H9 (cell line): ENCODE results near the gene WDR64. TPM values are rescaled to one million over a fixed set of nuclear protein-coding genes. Genes with fewer than 3 reads are reported as not detected.

Experiments
- DNase-seq: peaks from one replicate; pipeline ENCODE4 v3.0.0-alpha.2; 2017
- H2AFZ ChIP-seq: one replicate; pipeline ENCODE4 v1.6.1; 2013; ENCODE audit warnings: mild to moderate bottlenecking, low read length, control low read depth, moderate library complexity
- H2AK5ac ChIP-seq: 2 replicates; pipeline ENCODE4 v1.6.1; 2013; ENCODE audit warnings: low read length, control low read depth, mixed read lengths; ENCODE audit not compliant: insufficient read length
- H2BK120ac ChIP-seq: one replicate; pipeline ENCODE4 v1.6.1; 2013; ENCODE audit warnings: low read depth, mild to moderate bottlenecking, low read length, control low read depth, inconsistent platforms; ENCODE audit not compliant: poor library complexity, severe bottlenecking
- H2BK12ac ChIP-seq: 2 replicates; pipeline ENCODE4 v1.6.1; 2013; ENCODE audit warnings: low read length, control low read depth, mixed read lengths, low read depth; ENCODE audit not compliant: insufficient read length
- H2BK15ac ChIP-seq: 2 replicates; pipeline ENCODE4 v1.6.1; 2013; ENCODE audit warnings: low read depth, low read length, control low read depth
- H2BK20ac ChIP-seq: one replicate; pipeline ENCODE4 v1.6.1; 2013; ENCODE audit warnings: low read depth, mild to moderate bottlenecking, low read length, control low read depth, inconsistent platforms; ENCODE audit not compliant: poor library complexity, severe bottlenecking
- H2BK5ac ChIP-seq: 2 replicates; pipeline ENCODE4 v1.6.1; 2013; ENCODE audit warnings: low read length, control low read depth, mixed read lengths; ENCODE audit not compliant: insufficient read length
- H3K14ac ChIP-seq: 2 replicates; pipeline ENCODE4 v1.6.1; 2013; ENCODE audit warnings: low read length, control low read depth; ENCODE audit not compliant: insufficient read depth
- H3K18ac ChIP-seq: 2 replicates; pipeline ENCODE4 v1.6.1; 2013; ENCODE audit warnings: low read depth, mild to moderate bottlenecking, mixed read lengths, low read length, control low read depth; ENCODE audit not compliant: insufficient read length
- H3K23ac ChIP-seq: 2 replicates; pipeline ENCODE4 v1.6.1; 2013; ENCODE audit warnings: low read length, control low read depth, mixed read lengths, low read depth; ENCODE audit not compliant: insufficient read length
- H3K23me2 ChIP-seq: 2 replicates; pipeline ENCODE4 v1.6.1; 2013; ENCODE audit warnings: low read depth, mild to moderate bottlenecking, mixed read lengths, low read length, control low read depth; ENCODE audit not compliant: insufficient read length, poor library complexity, severe bottlenecking
- H3K27ac ChIP-seq: 2 replicates; pipeline ENCODE4 v1.5.1; 2013; ENCODE audit warnings: low read length, control low read depth, mixed read lengths, low read depth; ENCODE audit not compliant: insufficient read length
- H3K27me3 ChIP-seq: 2 replicates; pipeline ENCODE4 v1.6.1; 2013; ENCODE audit warnings: low read length, control low read depth, inconsistent platforms; ENCODE audit not compliant: insufficient read depth
- H3K4ac ChIP-seq: 2 replicates; pipeline ENCODE4 v1.6.1; 2013; ENCODE audit warnings: low read depth, mild to moderate bottlenecking, control low read depth, inconsistent platforms, low read length, moderate library complexity
- H3K4me1 ChIP-seq: 2 replicates; pipeline ENCODE4 v1.6.1; 2013; ENCODE audit warnings: low read length, control low read depth, inconsistent platforms; ENCODE audit not compliant: insufficient read depth
- H3K4me2 ChIP-seq: 2 replicates; pipeline ENCODE4 v1.6.1; 2013; ENCODE audit warnings: low read length, control low read depth, mixed read lengths; ENCODE audit not compliant: insufficient read length, insufficient read depth
- H3K56ac ChIP-seq: 2 replicates; pipeline ENCODE4 v1.6.1; 2013; ENCODE audit warnings: low read depth, mild to moderate bottlenecking, mixed read lengths, low read length, control low read depth; ENCODE audit not compliant: insufficient read length
- H3K79me1 ChIP-seq: 2 replicates; pipeline ENCODE4 v1.6.1; 2013; ENCODE audit warnings: low read depth, mild to moderate bottlenecking, moderate library complexity, low read length, control low read depth, inconsistent platforms; ENCODE audit not compliant: insufficient read depth, poor library complexity, severe bottlenecking
- H3K79me2 ChIP-seq: 2 replicates; pipeline ENCODE4 v1.6.1; 2013; ENCODE audit warnings: low read length, control low read depth, inconsistent platforms; ENCODE audit not compliant: insufficient read depth
- H3K9ac ChIP-seq: 2 replicates; pipeline ENCODE4 v1.6.1; 2013; ENCODE audit warnings: low read length, control low read depth, mixed read lengths; ENCODE audit not compliant: insufficient read length; ENCODE audit errors: extremely low read depth
- H3K9me3 ChIP-seq: one replicate; pipeline ENCODE4 v1.6.1; 2013; ENCODE audit warnings: low read depth, low read length, inconsistent platforms; ENCODE audit not compliant: control insufficient read depth
- H3T11ph ChIP-seq: one replicate; pipeline ENCODE4 v1.6.1; 2013; ENCODE audit warnings: mild to moderate bottlenecking, low read length, control low read depth, inconsistent platforms
- H4K20me1 ChIP-seq: one replicate; pipeline ENCODE4 v1.6.1; 2013; ENCODE audit not compliant: control insufficient read depth, insufficient read length, insufficient read depth
- H4K5ac ChIP-seq: 2 replicates; pipeline ENCODE4 v1.6.1; 2013; ENCODE audit warnings: low read depth, mild to moderate bottlenecking, mixed read lengths, low read length, control low read depth; ENCODE audit not compliant: insufficient read length
- H4K8ac ChIP-seq: replicated peaks from 2 replicates; pipeline ENCODE4 v1.6.1; 2013; ENCODE audit warnings: low read length, control low read depth, mixed read lengths, low read depth; ENCODE audit not compliant: insufficient read length
- H4K91ac ChIP-seq: 2 replicates; pipeline ENCODE4 v1.6.1; 2013; ENCODE audit warnings: low read depth, mild to moderate bottlenecking, moderate library complexity, mixed read lengths, low read length, control low read depth; ENCODE audit not compliant: insufficient read length
- H3K27ac Mint-ChIP-seq, 3 experiments: 2 replicates in 2 of 3; 3 replicates in 1 of 3; pipeline ENCODE4 v1.8.0; 2020 to 2021; ENCODE audit warnings: mixed read lengths in 3 of 3, mild to moderate bottlenecking in 1 of 3, moderate library complexity in 1 of 3
- H3K27me3 Mint-ChIP-seq: 2 replicates; pipeline ENCODE4 v1.8.0; 2021; ENCODE audit warnings: low read depth, mild to moderate bottlenecking, moderate library complexity, mixed read lengths
- H3K36me3 Mint-ChIP-seq, 3 experiments: 2 replicates in 2 of 3; 3 replicates in 1 of 3; pipeline ENCODE4 v1.8.0; 2020 to 2021; ENCODE audit warnings: low read depth in 3 of 3, mixed read lengths in 3 of 3; ENCODE audit not compliant: insufficient read depth in 1 of 3
- H3K4me1 Mint-ChIP-seq, 2 experiments: 2 replicates each; pipeline ENCODE4 v1.8.0; 2020; ENCODE audit warnings: mixed read lengths in 2 of 2
- H3K4me3 Mint-ChIP-seq, 2 experiments: 2 replicates in 1 of 2; 3 replicates in 1 of 2; pipeline ENCODE4 v1.8.0; 2020 to 2021; ENCODE audit warnings: mild to moderate bottlenecking in 2 of 2, mixed read lengths in 2 of 2, moderate library complexity in 1 of 2
- H3K9me3 Mint-ChIP-seq, 2 experiments: 2 replicates in 1 of 2; 3 replicates in 1 of 2; pipeline ENCODE4 v1.8.0; 2020; ENCODE audit warnings: mild to moderate bottlenecking in 2 of 2, mixed read lengths in 2 of 2, moderate library complexity in 1 of 2
- CTCF ChIP-seq: fragments of 200-600 bp; sonication (generic); conservative IDR thresholded peaks from 3 replicates; pipeline ENCODE4 v1.8.0; 2021; ENCODE audit warnings: antibody characterized with exemption, mild to moderate bottlenecking
- WGBS: extraction: QIAGEN DNeasy Blood & Tissue Kit; methylation state at CpG from one replicate; pipeline ENCODE4 v1.1.7; 2013; ENCODE audit warnings: missing lambda C conversion rate, low lambda C conversion rate, mixed read lengths; ENCODE audit not compliant: insufficient read length; ENCODE audit errors: extremely low coverage; 5-methylcytosine and 5-hydroxymethylcytosine counted together
- total RNA-seq: library from RNA; stranded (reverse); gene quantifications from 2 replicates; pipeline ENCODE4 v1.2.1, GENCODE V29; 2021

WDR64 gene
- total RNA-seq, 1 experiment from 2014 or later, result not detected

DNA sequence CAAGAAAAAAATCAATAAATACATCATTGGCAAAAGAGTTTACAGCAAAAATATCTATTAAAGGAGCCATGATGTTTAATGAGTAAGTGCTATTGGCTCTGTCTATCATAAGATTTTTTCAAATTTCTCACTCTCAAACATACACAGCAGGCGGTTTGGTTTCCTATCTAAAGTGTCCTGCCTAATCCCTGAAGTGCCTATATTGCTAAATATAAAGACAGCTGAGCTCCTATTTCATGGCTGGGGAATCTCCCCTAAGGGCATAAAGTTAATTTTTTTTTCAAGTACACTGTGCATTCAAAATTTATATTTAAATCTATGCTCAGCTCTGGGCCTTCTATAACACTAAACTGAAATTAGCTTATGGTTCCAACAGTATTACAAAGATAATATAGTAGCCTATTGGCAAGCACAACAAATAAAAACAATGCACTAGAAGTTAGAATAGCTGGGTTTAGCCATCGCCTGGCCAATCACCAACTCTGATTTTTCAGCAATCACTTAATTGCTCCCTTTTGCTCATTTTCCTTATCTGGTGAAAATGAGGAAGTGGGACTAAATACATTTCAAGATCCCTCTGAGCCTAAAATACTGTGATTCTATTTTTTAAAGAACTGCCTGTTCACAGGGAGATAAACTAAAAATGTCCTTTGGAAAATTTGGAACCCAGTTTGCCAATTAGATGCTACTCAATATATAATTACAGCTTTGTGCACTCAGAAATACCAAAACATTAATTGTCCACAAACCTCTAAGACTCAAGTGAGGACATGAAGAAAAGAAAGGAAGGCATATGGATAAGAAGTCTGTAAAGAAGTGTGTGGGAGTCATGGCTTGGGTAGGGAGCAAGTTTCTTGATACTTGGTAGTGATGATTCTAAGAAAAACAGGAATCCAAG lies 62.5 kb downstream of the WDR64 start:
- Histone ChIP-seq H3K79me2 (no peaks in the 10 kb centered on the region), H3K9ac (no peak overlapping the region), H2BK5ac (no peak overlapping the region), H2BK20ac (no peak overlapping the region), H3K27ac (no peak overlapping the region), H3K4me1 (no peaks in the 10 kb centered on the region), H4K5ac (no peak overlapping the region), H2AFZ (no peak overlapping the region), H3K9me3 (no peaks in the 10 kb centered on the region), H3K56ac (no peak overlapping the region), H2BK12ac (no peak overlapping the region), H2BK15ac (no peak overlapping the region), H3K23me2 (no peaks in the 10 kb centered on the region), H4K20me1 (no peaks in the 10 kb centered on the region), H3T11ph (no peak overlapping the region), H4K91ac (no peak overlapping the region), H2BK120ac (no peak overlapping the region), H4K8ac (no peak overlapping the region), H2AK5ac (no peak overlapping the region), H3K79me1 (no peaks in the 10 kb centered on the region), H3K18ac (no peak overlapping the region), H3K14ac (no peak overlapping the region), H3K27me3 (no peaks in the 10 kb centered on the region), H3K4me2 (no peak overlapping the region), H3K23ac (no peak overlapping the region), H3K4ac (no peak overlapping the region)
- Mint-ChIP-seq H3K9me3 (no peaks in the 10 kb centered on the region), H3K27ac (no peak overlapping the region), H3K4me3 (no peak overlapping the region), H3K4me1 (no peaks in the 10 kb centered on the region), H3K36me3 (no peaks in the 10 kb centered on the region), H3K27me3 (no peaks in the 10 kb centered on the region)
- no peak for DNase-seq
- WGBS, result no CpG with 5 or more reads among the region's 2 CpGs
- TF ChIP-seq CTCF, result no peak
